Hepatocyte (in vitro differentiated cells): ENCODE results near the gene OR4Q2.

Experiments
- CTCF ChIP-seq: fragments of 200-600 bp; sonication (generic); IDR thresholded peaks from 2 replicates; pipeline ENCODE4 v1.5.1; 2016; ENCODE audit warnings: antibody characterized with exemption, mild to moderate bottlenecking; ENCODE audit not compliant: poor library complexity
- EZH2 ChIP-seq: fragments of 200-600 bp; sonication (generic); IDR thresholded peaks from 2 replicates; pipeline ENCODE4 v1.6.1; 2016; ENCODE audit warnings: antibody characterized with exemption, mild to moderate bottlenecking, borderline replicate concordance

GRCh38 chr14:20031058-20031457 is 29.1 kb downstream of the OR4Q2 start:
- no peak for TF ChIP-seq EZH2
- TF ChIP-seq CTCF = no peak
